ENCODE data around the gene CAPN2.
"Not testable (repeated sequence)": the region's sequence is repeated elsewhere in the genome, so short reads cannot be mapped to it uniquely, and the experiment has no call there.

The CAPN2 gene

DNA sequence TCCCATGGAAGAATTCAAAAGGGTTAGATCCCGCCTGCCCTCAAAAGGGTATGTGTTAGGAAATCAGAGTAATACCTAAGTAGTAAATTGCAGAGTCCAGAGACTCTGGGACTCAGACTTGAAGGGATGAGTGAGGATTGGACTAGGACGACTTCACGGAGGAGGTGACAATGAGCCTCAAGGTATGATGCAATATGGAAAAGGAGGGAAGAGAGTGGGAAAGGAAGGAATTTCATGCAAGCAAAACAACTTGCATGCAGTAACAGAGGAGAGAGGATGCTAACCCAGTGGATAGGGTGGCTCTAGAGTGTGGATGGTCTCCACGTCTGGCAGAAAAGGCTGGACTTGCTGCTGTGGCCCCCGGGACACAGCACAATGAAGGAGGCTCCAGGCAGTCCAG lies 4.8 kb downstream of the CAPN2 start:
- DNase-seq (ENCODE audit: low read depth), result no peak

DNA sequence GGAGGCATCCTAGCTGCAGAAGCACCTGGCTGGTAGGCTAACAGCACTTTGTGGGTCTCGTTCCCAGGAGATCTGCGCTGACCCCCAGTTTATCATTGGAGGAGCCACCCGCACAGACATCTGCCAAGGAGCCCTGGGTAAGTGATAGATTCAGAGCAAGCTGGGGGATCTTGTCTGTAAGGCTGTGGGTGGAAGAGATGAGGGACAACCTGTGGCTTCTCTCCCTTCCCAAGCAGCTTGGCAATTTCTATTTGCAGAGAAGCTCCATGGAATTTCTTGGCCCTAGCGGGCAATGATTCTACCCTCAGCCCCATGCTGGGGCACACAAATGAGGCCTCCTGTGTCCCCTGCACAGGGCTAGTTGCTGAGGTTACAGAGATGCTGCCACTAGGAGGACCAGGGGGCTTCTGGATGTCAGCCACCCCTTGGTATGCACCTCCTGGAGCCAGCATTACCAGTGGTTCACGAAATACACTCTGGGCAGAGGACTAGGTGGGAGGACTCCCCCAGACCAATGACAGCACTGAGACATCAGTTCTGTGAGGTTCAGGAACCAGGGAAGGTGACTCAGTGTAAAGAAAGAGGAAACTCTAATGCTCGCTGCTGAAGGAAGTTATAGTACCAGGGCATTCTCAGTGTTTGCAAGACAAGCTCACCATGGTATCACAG lies 5.5 kb downstream of the CAPN2 start:
- DNase-seq (ENCODE audit: low read depth), result peak; percentile 81

DNA sequence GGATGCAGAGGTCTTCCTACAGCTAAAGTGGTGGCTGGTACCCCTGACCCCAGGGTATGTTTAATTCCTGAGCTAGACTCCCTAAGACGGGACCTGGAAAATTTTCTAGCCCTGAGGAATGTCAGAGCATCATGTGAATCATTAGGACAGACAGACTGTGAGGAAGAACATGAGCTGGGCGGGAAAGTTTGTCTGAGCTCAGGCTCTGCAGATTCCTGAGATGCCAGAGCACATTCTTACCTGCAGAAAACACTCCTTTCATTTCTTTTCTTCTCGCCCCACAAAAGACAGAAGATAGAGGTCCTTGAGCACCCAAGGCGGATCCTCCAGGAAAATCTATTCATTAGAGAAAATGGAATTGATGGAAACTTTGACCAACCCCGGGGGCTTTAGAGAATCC lies 6.5 kb downstream of the CAPN2 start:
- peak; percentile 74 for DNase-seq (ENCODE audit: low read depth)

DNA sequence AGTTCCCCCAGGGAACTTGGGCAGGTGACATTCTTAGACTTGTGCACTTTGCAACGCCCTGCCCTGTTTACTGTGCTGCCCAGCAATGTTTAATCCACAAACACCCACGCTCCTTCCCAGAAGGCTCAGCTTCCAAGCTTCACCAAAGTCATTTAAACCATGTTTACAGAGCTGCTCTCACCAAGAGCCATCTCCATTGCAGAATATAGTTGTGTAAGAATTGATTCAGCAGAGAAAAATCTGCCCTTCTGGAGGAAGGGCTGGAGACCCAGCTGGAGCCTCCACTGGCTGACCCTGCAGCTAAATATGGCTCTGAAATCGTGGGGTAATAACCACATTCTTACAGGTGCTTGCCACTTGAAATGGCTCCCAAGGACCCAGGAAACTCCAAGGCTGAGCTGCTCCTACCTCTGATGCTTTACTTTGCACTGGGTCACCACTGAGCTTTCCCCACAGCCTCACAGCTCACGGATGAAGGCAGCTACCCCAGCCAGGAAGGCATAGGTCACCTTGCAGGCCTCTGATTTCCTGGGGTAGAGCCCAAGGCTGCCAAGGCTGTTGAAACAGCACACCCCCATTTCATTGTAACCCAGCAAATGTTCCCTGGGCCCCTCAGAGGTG lies 8.7 kb downstream of the CAPN2 start:
- peak; percentile 81 for DNase-seq (ENCODE audit: low read depth)

DNA sequence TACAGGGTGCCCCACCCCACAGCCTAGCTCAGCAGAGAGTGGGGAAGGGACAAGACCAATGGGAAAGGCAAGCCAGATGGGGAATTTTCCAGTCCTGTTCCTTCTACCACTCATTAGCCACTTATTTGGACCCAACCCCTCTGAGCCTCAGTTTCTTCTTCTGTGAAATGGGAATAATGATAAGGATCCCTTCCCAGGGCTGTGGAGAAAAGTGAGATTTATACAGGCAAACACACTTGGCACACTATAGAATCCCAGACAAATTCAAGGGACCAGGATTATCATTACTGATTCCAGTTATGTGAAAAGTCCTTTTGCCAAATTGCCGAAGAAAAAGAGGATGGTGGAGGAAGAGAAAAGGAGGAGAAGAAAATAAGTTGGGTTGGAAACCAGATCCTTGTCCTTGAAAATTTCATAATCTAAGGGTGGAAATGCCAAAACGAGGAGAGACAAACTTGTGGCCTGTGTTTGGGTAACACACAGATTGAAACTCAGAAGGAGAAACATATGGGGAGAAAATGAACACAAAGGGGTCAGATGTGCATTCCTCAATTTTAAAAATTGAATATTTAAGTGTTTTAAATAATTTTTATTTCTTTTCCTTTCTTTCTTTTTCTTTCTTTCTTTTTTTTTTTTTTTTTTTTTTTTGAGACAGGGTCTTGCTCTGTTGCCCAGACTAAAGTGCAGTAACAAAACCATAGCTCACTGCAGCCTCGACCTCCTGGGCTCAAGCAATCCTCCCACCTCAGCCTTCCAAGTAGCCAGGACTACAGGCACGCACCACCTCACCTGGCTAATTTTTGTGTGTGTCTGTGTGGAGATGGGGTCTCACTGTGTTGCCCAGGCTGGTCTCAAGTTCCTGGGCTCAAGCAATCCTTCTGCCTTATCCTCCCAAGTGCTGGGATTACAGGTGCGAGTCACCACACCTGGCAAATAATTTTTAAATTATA lies 9.6 kb downstream of the CAPN2 start:
- DNase-seq (ENCODE audit: low read depth), result no peak

DNA sequence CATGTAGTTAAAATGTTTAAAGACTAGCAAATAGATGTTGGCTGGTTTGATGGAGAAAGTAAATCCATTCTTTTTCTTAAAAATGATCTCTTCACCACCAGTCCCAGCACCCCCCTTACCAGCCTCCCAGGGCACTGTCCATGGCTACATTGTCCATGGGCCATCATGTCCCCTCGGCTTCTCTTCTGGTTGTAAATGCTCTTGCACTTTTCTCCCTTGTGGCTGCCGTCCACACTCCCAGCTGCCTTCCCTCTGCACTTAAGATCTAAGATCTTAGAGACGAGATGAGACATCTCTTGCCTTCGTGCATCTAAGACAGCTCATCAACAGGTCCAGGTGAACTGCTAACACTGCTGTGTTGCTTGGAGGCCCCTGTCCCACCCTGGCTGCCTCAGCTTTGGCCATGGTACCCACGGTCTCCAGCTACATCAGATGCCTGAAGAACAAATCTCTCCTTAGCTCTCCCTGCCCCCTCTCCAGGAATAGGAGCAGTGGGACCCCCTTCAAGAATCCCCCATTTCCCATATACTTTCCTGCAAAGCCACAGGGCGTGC lies 11.1 kb downstream of the CAPN2 start:
- DNase-seq (ENCODE audit: low read depth), result no peak

DNA sequence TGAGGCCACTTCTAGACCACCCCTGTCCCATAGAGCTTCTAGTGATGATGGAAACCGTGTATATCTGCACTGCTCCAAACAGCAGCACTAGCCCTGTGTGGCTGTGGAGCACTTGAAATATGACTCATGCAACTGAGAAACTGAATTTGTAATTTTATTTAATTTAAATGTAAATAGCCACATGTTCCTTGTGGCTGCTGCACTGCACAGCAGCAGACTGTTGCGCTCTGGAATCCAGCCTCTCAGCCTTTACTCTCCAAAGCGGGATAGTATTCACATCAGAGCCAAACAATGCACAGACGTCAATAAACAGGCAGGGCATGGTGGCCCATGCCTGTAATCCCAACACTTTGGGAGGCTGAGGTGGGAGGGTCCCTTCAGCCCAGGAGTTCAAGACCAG lies 12.0 kb downstream of the CAPN2 start:
- peak; percentile 56 for DNase-seq (ENCODE audit: low read depth)

DNA sequence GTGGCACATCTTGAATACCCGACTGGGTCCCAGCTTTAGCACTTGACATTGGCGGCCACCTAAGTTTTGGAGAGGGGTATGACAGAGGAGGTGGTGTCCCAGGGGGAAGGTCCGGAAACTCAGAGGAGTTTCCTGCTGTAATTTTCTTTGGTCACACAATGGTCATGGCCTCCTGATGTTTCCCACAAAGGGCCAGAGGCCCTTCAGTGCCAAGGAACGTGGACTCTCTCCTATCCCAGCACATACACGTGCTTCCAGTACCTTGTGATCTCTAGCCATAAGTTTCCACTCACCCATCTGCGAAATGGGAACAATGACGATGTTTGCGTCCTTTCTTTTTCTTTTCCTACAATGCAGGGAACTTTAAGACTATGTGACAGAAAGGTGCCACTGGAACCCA lies 13.2 kb downstream of the CAPN2 start:
- DNase-seq (ENCODE audit: low read depth), result no peak

DNA sequence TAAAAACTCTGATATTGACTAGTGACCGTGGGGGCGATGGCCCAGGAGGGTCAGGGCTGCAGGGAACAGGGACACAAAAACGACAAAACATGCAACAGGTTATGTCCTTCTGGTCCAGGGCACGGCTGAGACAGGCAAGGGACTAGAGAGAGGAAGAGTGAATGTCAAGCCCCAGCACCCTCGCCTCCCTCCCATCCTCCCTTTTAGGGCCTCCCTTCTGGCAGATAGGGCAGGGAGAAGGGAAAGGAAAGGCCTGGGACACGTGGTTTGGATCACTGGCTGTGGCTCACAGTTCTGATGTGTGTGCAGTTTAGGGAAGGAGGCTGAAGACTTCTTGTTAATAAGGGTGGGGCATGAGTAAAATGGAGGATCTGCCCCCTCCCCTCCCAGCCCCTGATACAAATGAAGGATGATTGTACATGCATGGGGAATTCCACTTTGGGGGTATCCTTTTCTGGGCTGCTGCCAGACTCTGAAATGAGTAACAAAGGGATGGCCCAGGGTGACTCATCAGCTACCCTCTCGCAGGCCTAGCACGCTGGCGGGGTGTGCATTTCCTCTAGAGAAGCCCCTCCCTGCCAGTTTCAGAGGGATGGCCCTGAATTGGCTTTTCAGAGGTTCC lies 14.2 kb downstream of the CAPN2 start:
- DNase-seq (ENCODE audit: low read depth), result peak; percentile 99

DNA sequence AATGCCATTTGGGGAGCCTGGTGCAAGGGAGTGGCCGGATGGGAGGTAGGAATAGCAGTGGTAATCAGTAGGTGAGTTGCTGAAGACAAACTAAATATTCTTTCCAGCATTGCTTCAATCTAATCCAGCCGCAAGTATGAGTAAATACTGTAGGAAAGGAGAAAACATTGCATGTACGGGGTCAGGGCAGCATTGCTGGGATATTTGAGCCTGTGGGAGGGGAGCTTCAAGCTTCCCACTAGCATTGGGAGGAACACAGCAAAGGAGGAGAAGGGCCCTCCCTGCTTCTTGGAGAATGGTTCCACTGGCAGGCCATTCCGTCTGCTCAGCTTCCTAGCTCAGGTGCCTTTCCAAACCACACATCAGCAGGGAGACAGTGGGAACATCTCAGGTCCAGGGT lies 15.2 kb downstream of the CAPN2 start:
- no peak for DNase-seq (ENCODE audit: low read depth)

DNA sequence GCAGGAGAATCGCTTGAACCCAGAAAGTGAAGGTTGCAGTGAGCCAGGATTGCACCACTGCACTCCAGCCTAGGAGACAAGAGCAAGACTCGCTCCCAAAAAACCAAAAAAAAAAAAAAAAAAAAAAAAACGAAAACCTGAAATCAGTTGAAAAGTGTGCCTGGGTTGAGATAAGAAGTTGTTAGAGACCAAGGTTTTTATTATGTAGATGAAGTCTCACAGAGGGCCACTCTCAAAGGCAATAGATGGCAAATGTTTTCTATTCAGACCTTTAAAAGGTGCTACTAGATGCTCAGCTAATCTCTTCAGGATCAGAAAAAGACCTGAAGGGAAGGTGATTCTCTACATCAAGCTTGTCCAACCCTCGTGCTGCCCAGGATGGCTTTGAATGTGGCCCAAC lies 17.6 kb downstream of the CAPN2 start:
- DNase-seq (ENCODE audit: low read depth), result no peak

DNA sequence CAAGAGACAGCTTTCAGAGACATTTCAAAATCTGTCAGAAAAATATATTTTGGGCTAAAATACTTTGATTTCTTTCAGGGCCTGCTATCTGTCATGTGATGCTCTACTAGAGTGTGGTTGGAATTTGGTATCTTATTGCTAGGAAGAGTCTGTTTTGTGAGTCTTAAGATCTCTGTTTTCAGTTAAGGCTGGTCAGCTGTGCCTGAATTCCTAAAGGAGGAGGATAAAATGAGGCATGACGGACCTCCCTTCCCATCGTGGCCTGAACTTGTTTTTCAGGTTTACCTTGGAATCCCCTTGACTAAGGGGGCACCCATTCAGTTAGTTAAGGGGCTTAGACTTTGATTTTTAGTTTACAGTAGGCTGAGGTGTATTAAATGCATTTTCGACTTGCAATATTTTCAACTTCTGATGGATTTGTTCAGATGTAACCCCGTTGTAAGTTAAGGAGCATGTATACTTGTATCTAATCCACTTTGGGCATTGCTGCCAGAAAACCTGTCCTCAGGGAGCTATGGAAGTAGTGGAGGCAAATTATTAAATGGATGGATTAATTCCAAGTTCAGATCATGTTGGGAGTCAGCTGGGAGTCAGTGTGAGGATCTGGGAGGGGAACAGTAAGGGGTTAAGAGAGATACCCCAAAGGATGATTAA lies 18.3 kb downstream of the CAPN2 start:
- no peak for DNase-seq (ENCODE audit: low read depth)

DNA sequence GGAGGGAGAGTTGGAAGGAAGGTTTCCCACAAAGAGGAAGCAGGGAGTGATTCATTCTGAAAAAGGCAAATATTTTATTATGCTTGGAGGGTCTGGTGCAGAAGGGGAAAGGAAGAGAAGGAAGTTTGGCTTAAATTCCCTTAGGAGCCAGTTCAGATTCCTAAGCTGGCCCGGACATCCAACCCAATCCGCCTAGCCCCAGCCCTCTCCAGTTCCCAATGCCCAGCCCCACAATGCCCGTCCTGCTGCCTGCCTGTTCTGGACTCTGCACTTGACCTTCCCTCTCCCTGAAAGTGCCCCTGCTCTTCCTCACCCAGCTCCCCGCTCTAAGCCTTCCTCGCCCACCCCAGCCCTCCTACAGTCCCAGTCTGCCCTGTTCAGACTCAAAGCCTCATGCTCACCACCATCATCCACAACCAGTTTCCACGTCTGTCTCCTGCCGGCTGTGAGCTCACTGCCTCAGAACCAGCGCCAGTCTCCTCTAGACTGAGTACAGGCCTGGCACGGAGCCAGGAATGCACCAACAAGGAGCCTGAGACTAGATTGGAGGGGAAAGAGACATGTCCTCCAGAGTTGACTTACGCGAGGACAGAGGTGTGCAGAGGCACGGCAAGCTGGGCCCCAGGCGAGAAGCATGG lies 18.9 kb downstream of the CAPN2 start:
- peak; percentile 76 for DNase-seq (ENCODE audit: low read depth)

DNA sequence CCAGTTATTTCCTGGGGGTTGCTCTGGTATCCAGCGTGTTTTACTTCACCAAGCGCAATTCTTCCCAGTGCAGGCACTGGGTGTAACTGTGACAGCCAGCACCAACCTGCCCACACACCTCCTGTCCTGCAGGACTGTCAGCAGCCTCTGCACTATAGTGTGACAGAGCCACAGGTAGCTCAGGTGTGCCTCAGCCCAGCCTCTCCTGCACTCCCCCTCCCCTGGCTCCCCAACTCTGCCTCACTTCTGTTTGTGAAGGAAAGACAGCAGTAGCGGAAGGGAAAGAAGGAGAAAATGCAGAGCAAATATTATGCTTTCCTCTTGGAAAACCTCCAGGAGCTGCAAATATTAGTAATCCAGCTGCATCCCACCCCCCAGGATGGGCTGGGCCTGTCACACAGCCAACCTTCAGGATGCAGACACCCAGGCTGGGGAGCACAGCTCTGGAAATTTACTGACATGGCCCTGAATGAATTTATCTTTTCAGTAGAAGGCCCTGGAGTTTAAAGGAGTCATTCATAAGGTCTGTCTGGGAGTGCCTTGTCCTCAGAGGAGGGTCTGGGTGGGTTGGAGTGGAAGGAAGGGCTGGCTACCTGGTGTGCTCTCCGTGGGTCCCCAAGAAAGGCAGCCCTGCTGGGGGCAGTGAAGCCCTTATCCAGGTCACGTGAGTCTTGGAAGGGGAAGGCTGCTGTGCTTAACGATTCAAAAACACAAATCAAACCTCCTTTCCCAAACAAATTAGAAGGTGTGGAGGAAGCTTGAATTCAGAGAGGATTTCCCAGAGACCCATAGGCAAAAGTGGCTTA lies 20.9 kb downstream of the CAPN2 start:
- no peak for DNase-seq (ENCODE audit: low read depth)

DNA sequence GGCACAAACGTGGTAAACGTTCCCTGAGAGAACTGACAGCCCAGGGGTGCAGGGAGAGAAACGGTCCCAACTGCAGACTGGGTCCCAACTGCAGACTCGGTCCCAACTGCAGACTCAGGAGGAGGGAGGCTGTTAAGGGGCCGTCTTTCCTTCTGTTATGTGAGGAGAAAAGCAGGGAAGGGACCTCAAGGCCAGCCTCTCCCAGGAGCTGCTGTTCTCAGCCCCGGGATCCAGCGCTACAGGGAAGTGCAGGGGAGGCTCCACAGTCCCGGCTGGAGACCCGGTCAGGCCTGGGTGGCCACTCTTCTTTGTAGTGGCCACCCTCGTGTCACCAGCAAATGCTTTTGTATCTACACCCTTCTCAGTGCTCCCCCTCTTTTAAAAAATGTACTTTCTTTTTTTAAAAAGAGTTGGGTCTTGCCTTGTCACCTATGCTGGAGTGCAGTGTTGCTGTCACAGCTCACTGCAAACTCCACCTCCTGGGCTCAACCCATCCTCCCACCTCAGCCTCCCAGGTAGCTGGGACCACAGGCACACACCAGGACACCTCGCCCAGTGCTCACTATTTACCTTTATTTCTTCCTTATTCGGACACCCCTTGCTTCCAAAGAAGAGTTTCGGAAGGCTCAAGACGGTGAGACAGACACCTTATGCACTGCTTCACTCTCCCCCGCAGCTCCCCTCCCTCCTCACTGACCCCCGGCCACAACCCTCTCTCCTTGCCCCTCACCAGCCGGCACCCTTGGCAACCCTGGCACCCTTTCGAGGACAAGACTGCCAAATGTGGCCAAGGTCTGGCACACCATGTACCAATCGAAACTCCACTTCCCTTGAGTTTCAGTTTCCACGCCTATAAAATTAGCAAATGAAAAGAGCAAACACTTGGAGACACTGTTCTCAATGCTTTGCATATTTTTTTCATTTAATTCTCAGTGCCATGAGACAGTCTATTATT lies 21.8 kb downstream of the CAPN2 start:
- no peak for DNase-seq (ENCODE audit: low read depth)

DNA sequence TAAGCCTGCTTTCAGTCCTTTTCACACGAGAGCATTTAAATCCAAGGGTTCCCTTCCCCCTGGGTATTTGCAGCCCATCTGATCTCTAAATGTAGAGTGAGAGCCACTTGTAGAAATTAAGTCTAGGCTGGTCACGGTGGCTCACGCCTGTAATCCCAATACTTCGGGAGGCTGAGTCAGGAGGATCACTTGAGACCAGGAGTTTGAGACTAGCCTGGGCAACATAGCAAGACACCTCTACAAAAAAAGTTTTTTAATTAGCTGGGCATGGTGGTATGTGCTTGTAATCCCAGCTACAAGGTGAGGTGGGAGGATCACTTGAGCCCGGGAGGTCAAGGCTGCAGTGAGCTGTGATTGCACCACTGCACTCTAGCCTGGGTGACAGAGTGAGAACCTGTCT lies 24.3 kb downstream of the CAPN2 start:
- DNase-seq (ENCODE audit: low read depth), result not testable (repeated sequence)

DNA sequence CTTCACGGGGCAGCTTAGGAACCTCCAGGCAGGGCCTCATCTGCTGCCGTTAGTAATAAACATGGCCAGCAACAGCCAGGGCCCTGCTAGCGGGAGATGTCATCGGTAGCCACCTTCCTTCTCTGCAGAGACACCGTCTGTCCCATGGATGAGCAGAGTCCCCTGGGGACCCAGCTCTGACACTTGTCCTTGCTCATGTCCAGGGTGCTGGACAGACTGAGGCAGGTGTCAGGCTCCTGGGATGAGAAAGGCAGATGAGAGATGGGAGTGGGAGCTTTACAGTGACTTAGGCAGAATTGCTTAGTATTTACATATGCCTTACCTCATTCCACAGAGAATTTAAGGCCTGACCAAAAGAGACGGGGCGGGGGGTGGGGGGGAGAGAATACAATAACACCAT lies 25.0 kb downstream of the CAPN2 start:
- DNase-seq (ENCODE audit: low read depth), result no peak

DNA sequence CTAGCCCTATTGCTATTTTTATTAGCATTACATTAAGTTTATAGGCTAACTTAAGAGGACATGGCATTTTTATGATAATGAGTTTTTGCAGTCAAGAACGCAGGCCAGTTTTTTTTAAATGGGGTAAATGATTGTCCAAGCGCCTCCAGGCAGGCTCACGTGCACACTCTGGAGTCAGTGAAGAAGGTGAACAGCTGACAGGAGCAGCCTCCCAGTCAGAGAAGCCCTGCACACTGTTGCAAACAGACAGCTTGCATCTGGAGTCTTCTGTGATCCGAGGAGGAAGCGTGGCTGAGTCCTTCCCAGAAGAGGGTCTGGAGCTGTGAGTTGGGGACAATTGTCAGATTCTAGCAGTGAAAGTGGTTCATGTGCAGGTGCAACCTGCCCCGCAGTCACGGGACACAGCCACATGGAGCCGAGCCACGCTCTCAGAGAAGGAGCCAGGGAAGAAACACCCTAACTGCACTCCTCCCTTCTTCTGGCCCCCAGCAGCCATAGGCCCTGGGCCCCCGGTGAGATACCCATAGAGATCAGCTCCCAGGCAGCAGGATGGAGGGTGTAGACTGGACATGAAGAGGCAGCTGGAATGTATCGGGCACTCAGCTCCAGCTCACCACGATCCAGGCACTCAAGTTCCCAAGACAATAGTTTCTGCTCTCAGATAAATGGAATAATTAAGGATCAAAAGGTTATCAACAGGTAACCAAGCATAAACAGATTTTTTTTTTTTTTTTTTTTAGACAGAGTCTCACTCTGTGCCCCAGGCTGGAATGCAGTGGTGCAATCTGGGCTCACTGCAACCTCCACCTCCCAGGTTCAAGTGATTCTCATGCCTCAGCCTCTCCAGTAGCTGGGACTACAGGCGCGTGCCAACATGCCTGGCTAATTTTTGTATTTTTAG lies 26.4 kb downstream of the CAPN2 start:
- no peak for DNase-seq (ENCODE audit: low read depth)
